ENCODE data around the gene LCN15.

Gene LCN15

GRCh38 chr9:136754059-136754572 lies 10.2 kb downstream of the LCN15 start:
- no peak for DNase-seq

GRCh38 chr9:136753371-136754058 lies 10.8 kb downstream of the LCN15 start:
- no peak for DNase-seq

GRCh38 chr9:136751814-136752213 lies 12.5 kb downstream of the LCN15 start:
- DNase-seq: no peak

- no peak for DNase-seq
Observed at GRCh38 chr9:136751244-136751643, 13.1 kb downstream of the LCN15 start.

- no peak for DNase-seq
Observed at GRCh38 chr9:136750526-136750925, 13.8 kb downstream of the LCN15 start.

GRCh38 chr9:136748666-136749611 lies 15.4 kb downstream of the LCN15 start:
- DNase-seq: no peak

- DNase-seq: no peak
Observed at GRCh38 chr9:136748201-136748600, 16.1 kb downstream of the LCN15 start, which contains the start of gene LCN6. Gene LCN6 (minus strand): TSS chr9:136748525. CDS start chr9:136748483, 42 bp downstream.

- DNase-seq: no peak
Observed at GRCh38 chr9:136747161-136748060, 16.9 kb downstream of the LCN15 start.

GRCh38 chr9:136746621-136747020 lies 17.7 kb downstream of the LCN15 start:
- no peak for DNase-seq

GRCh38 chr9:136746155-136746490 lies 18.2 kb downstream of the LCN15 start:
- DNase-seq: no peak

GRCh38 chr9:136745389-136746154 lies 18.7 kb downstream of the LCN15 start:
- DNase-seq: no peak

GRCh38 chr9:136744773-136745172 lies 19.5 kb downstream of the LCN15 start:
- DNase-seq: no peak

- DNase-seq: no peak
Observed at GRCh38 chr9:136743639-136744211, 20.6 kb downstream of the LCN15 start.

GRCh38 chr9:136742591-136743391 lies 21.5 kb downstream of the LCN15 start, which contains the start of gene LCN10:
Gene LCN10 (minus strand): TSS chr9:136742940. CDS start chr9:136742903, 37 bp downstream.
- DNase-seq: no peak

GRCh38 chr9:136741883-136742571 lies 22.3 kb downstream of the LCN15 start:
- DNase-seq: peak; percentile 35

GRCh38 chr9:136740971-136741882 lies 23.1 kb downstream of the LCN15 start:
- no peak for DNase-seq

GRCh38 chr9:136740491-136740890 lies 23.8 kb downstream of the LCN15 start:
- DNase-seq: no peak

- no peak for DNase-seq
Observed at GRCh38 chr9:136740069-136740468, 24.2 kb downstream of the LCN15 start.

- no peak for DNase-seq
Observed at GRCh38 chr9:136739509-136739908, 24.8 kb downstream of the LCN15 start.
